ENCODE measurements around the gene MCM5. TPM values are rescaled to one million over a fixed set of nuclear protein-coding genes. Genes with fewer than 3 reads are reported as not detected.

Gene MCM5
- total RNA-seq, 2 donors from 2014 or later: 155 to 179 TPM

DNA sequence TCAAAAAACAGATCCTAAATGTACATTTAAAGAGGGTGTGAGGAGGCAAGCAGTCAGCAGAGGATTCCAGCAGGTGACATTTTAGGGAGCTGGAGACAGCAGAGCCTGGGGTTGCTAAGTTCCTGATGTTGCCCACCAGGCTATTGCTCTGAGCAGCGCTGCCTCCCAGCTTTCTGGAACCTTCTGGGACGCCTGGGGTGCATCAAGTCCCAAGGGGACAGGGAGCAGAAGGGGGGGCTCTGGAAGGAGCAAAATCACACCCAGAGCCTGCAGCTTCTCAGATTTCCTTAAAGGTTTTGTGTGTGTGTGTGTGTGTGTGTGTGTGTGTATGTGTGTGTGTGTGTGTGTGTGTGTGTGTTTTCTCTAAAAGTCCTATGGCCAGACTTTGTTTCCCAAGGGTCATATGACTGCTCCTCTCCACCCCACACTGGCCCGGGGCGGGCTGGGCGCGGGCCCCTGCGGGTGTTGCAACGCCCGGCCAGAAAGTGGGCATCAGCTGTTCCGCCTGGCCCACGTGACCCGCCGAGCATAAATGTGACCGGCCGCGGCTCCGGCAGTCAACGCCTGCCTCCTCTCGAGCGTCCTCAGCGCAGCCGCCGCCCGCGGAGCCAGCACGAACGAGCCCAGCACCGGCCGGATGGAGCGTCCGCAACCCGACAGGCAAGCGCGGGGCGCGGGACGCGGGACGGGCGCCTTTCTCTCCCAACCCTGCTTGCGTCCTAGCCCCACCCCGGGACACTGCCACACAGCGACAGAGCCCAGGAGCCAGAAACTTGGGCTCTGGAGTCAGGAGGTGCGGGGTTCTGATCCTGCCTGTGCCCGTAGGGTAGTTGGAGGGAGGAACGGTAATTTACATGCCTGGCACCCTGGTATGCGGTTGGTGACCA, 19.2 kb upstream of the MCM5 start, which contains the start of gene HMOX1:
HMOX1 (plus strand) TSS at position 560 of the 887 bp plus-strand sequence; CDS start at position 638, 78 bp downstream.
- no peaks in the 10 kb centered on the region for H3K9me3 ChIP-seq (ENCODE audit: control insufficient read depth, low read length)
- TF ChIP-seq, protein P1, sequence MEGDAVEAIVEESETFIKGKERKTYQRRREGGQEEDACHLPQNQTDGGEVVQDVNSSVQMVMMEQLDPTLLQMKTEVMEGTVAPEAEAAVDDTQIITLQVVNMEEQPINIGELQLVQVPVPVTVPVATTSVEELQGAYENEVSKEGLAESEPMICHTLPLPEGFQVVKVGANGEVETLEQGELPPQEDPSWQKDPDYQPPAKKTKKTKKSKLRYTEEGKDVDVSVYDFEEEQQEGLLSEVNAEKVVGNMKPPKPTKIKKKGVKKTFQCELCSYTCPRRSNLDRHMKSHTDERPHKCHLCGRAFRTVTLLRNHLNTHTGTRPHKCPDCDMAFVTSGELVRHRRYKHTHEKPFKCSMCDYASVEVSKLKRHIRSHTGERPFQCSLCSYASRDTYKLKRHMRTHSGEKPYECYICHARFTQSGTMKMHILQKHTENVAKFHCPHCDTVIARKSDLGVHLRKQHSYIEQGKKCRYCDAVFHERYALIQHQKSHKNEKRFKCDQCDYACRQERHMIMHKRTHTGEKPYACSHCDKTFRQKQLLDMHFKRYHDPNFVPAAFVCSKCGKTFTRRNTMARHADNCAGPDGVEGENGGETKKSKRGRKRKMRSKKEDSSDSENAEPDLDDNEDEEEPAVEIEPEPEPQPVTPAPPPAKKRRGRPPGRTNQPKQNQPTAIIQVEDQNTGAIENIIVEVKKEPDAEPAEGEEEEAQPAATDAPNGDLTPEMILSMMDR (conservative IDR thresholded peaks at IDR 0.05): no peak
- peak; percentile 92 for DNase-seq
- no peaks in the 10 kb centered on the region for H3K9me3 Mint-ChIP-seq
- peak within 1 kb of the TSS; percentile 56 for H3K4me3 Mint-ChIP-seq
- H3K36me3 Mint-ChIP-seq (ENCODE audit: low read depth): peaks cover 12% of the 10 kb centered on the region
- peak within 1 kb of the TSS; percentile 91 for H3K27ac Mint-ChIP-seq
- H3K27me3 ChIP-seq (ENCODE audit: control insufficient read depth, insufficient read depth, low read length, poor library complexity, severe bottlenecking): peaks cover 10% of the 10 kb centered on the region
- H3K4me3 ChIP-seq (ENCODE audit: low read length): peak within 1 kb of the TSS; percentile 81
- H3K27me3 Mint-ChIP-seq (ENCODE audit: insufficient read depth): peaks cover 17% of the 10 kb centered on the region
- peaks cover 49% of the 10 kb centered on the region for H3K4me1 Mint-ChIP-seq
- peak within 1 kb of the TSS; percentile 40 for H3K9ac ChIP-seq (ENCODE audit: extremely low read depth, low read length, poor library complexity, severe bottlenecking)
- no peak within 1 kb of the TSS for H3K27ac ChIP-seq (ENCODE audit: low read depth, low read length)
- peaks cover 19% of the 10 kb centered on the region for H3K4me1 ChIP-seq (ENCODE audit: control insufficient read depth, insufficient read depth, low read length)
- 10 to 13% methylated on average over 20 to 47 of the region's 47 CpGs for WGBS, 2 experiments (ENCODE audit: insufficient coverage in 1 of 2, insufficient read length in 1 of 2)
- H3K36me3 ChIP-seq (ENCODE audit: control insufficient read depth, insufficient read depth, low read length): peaks cover 6% of the 10 kb centered on the region

DNA sequence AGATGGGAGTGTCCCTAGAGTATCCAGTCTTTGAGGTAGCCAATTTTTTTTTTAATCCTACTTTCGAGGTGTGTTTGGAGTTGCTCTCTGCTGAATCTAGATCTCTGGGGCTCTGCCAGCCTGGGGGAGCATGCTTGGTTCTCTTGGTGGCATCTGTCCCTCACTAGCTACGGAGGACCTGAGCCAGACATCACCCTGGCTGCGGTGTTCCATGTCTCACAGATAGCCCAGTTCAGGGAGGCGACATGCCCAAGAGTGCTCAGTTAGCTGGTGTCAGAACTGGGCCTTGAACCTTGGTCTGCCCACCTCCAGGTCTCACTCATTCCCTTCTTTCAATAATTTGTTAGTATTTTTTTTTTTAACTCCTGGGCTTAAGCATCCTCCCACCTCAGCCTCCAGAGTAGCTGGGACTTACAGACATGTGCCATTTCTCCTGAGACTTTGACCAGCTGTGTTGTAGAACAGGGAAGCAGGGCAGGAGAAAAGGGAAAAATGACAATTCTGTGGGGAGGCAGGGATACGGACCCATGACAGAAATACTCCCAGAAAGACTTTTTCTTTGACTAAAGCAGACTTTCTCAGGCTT, 18.4 kb upstream of the MCM5 start:
- peak overlapping the region; percentile 48 for H3K27ac Mint-ChIP-seq
- peaks cover 15% of the 10 kb centered on the region for H3K36me3 Mint-ChIP-seq (ENCODE audit: low read depth)
- Histone ChIP-seq H3K4me1 (ENCODE audit: control insufficient read depth, insufficient read depth, low read length) (peaks cover 19% of the 10 kb centered on the region), H3K36me3 (ENCODE audit: control insufficient read depth, insufficient read depth, low read length) (peaks cover 7% of the 10 kb centered on the region), H3K9me3 (ENCODE audit: control insufficient read depth, low read length) (no peaks in the 10 kb centered on the region), H3K27me3 (ENCODE audit: control insufficient read depth, insufficient read depth, low read length, poor library complexity, severe bottlenecking) (peaks cover 10% of the 10 kb centered on the region), H3K27ac (ENCODE audit: low read depth, low read length) (no peak overlapping the region), H3K9ac (ENCODE audit: extremely low read depth, low read length, poor library complexity, severe bottlenecking) (peak overlapping the region; percentile 40), H3K4me3 (ENCODE audit: low read length) (peak overlapping the region; percentile 81)
- peak overlapping the region; percentile 56 for H3K4me3 Mint-ChIP-seq
- H3K9me3 Mint-ChIP-seq: no peaks in the 10 kb centered on the region
- WGBS, 2 experiments (ENCODE audit: insufficient coverage in 1 of 2, insufficient read length in 1 of 2): 83 to 86% methylated on average over 5 of the region's 5 CpGs
- TF ChIP-seq, protein P1 (conservative IDR thresholded peaks at IDR 0.05): no peak
- peaks cover 17% of the 10 kb centered on the region for H3K27me3 Mint-ChIP-seq (ENCODE audit: insufficient read depth)
- H3K4me1 Mint-ChIP-seq: peaks cover 47% of the 10 kb centered on the region
- DNase-seq: no peak

DNA sequence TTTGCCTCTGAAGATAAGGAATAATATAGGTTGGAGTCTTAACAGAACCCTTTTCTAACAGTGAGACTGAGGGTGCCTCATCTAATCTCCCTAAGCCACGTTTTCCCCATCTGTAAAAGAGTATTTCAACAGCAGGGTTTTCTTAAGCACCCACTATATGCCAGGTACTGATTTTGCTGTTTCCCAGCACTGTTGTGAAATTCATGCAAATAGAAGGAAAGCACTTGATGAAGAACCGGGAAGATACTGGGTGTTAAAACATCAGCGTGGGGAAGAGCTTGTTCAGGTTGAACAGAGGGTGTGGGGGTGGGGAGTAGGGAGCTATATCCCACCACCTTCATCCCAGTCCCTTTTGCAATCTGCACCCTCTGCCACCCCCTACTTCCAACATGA, 16.3 kb upstream of the MCM5 start:
- peaks cover 7% of the 10 kb centered on the region for H3K4me1 ChIP-seq (ENCODE audit: control insufficient read depth, insufficient read depth, low read length)
- H3K9ac ChIP-seq (ENCODE audit: extremely low read depth, low read length, poor library complexity, severe bottlenecking): no peak overlapping the region
- TF ChIP-seq, protein P1 (conservative IDR thresholded peaks at IDR 0.05): no peak

More for the DNA sequence above, 16.3 kb upstream of the MCM5 start:
- peaks cover 23% of the 10 kb centered on the region for H3K36me3 Mint-ChIP-seq (ENCODE audit: low read depth)
- no peak overlapping the region for H3K27ac Mint-ChIP-seq
- H3K4me3 ChIP-seq (ENCODE audit: low read length): no peak overlapping the region
- H3K4me3 Mint-ChIP-seq: no peak overlapping the region
- H3K4me1 Mint-ChIP-seq: peaks cover 26% of the 10 kb centered on the region
- peaks cover 17% of the 10 kb centered on the region for H3K36me3 ChIP-seq (ENCODE audit: control insufficient read depth, insufficient read depth, low read length)
- H3K27me3 Mint-ChIP-seq (ENCODE audit: insufficient read depth): peaks cover 17% of the 10 kb centered on the region
- WGBS, 2 experiments (ENCODE audit: insufficient coverage in 1 of 2, insufficient read length in 1 of 2): 80 to 83% methylated on average over 1 to 2 of the region's 3 CpGs
- no peak overlapping the region for H3K27ac ChIP-seq (ENCODE audit: low read depth, low read length)
- H3K27me3 ChIP-seq (ENCODE audit: control insufficient read depth, insufficient read depth, low read length, poor library complexity, severe bottlenecking): peaks cover 10% of the 10 kb centered on the region
- no peaks in the 10 kb centered on the region for H3K9me3 Mint-ChIP-seq
- no peak for DNase-seq
- no peaks in the 10 kb centered on the region for H3K9me3 ChIP-seq (ENCODE audit: control insufficient read depth, low read length)
